ENCODE measurements around the gene ZBTB20.

DNA sequence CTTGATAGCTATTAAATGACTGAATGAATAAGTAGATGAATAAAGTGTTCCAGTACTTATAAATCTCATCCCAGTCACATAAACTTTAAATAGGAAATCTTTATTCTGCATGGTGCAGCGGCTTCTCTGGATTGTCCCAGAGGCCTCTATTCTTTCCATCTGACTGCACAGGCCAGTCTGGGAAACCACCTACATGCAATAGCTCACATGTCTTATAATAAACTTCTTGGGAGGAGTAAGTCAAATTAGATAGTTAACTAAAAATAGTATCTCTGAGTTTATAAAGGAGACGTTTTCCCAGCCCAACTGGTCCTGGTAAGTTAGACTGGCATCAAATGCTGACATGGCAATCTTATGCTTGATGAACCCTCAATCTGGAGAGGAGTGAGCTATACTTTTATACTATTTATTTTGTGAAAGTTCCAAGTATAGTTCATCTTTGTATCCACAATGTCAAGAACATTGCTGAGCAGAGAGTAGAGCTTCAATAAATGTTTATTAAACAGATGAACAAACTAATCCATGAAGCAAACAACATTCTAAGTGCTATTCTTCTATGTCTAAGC lies 435.7 kb downstream of the ZBTB20 start:
- TF ChIP-seq CTCF (IDR thresholded peaks at IDR 0.05) = no peak
- no peak for TF ChIP-seq POLR2AphosphoS5 (IDR thresholded peaks at IDR 0.05)
- TF ChIP-seq POLR2A (IDR thresholded peaks at IDR 0.05; ENCODE audit: low read depth) = no peak
- TF ChIP-seq EP300 (IDR thresholded peaks at IDR 0.05) = no peak

All from esophagus muscularis mucosa (tissue), 4 donors.